ENCODE results near the gene MAPKAPK3.
A peak's percentile ranks its signal among the peaks of the same experiment; 100 is the strongest.

The MAPKAPK3 gene

GRCh38 chr3:50574444-50574831 lies 42.5 kb upstream of the MAPKAPK3 start:
- H3K36me3 ChIP-seq (ENCODE audit: control insufficient read depth in 5 of 5, insufficient read depth in 5 of 5, low read length in 5 of 5), result peaks cover 0 to 70% (median 45%) of the 10 kb centered on the region in 5 donors
- H3K9ac ChIP-seq (ENCODE audit: low read length in 5 of 5), result no peak overlapping the region
- H3K4me3 ChIP-seq (ENCODE audit: low read depth in 1 of 5, low read length in 5 of 5), result no peak overlapping the region
- no peak overlapping the region for H3K27ac ChIP-seq (ENCODE audit: low read depth, low read length)
- H3K27me3 ChIP-seq (ENCODE audit: control insufficient read depth in 5 of 5, insufficient read depth in 4 of 5, low read length in 5 of 5), result no peaks in the 10 kb centered on the region
- peaks cover 2 to 27% (median 19%) of the 10 kb centered on the region in 5 donors for H3K4me1 ChIP-seq (ENCODE audit: control insufficient read depth in 5 of 5, insufficient read depth in 5 of 5, low read length in 5 of 5)
- H3K9me3 ChIP-seq (ENCODE audit: control insufficient read depth in 5 of 5, low read length in 5 of 5), result no peaks in the 10 kb centered on the region

GRCh38 chr3:50575372-50575771 lies 41.6 kb upstream of the MAPKAPK3 start:
- no peaks in the 10 kb centered on the region for H3K9me3 ChIP-seq (ENCODE audit: control insufficient read depth in 5 of 5, low read length in 5 of 5)
- no peak overlapping the region for H3K4me3 ChIP-seq (ENCODE audit: low read depth in 1 of 5, low read length in 5 of 5)
- H3K36me3 ChIP-seq (ENCODE audit: control insufficient read depth in 5 of 5, insufficient read depth in 5 of 5, low read length in 5 of 5), result peaks cover 0 to 80% (median 54%) of the 10 kb centered on the region in 5 donors
- peaks cover 2 to 18% (median 9%) of the 10 kb centered on the region in 5 donors for H3K4me1 ChIP-seq (ENCODE audit: control insufficient read depth in 5 of 5, insufficient read depth in 5 of 5, low read length in 5 of 5)
- H3K27ac ChIP-seq (ENCODE audit: low read depth, low read length), result no peak overlapping the region
- H3K27me3 ChIP-seq (ENCODE audit: control insufficient read depth in 5 of 5, insufficient read depth in 4 of 5, low read length in 5 of 5), result no peaks in the 10 kb centered on the region
- H3K9ac ChIP-seq (ENCODE audit: low read length in 5 of 5), result no peak overlapping the region

GRCh38 chr3:50577348-50577747 lies 39.6 kb upstream of the MAPKAPK3 start:
- Histone ChIP-seq H3K9ac (ENCODE audit: low read length in 5 of 5) (no peak overlapping the region), H3K4me3 (ENCODE audit: low read depth in 1 of 5, low read length in 5 of 5) (no peak overlapping the region), H3K27me3 (ENCODE audit: control insufficient read depth in 5 of 5, insufficient read depth in 4 of 5, low read length in 5 of 5) (no peaks in the 10 kb centered on the region), H3K9me3 (ENCODE audit: control insufficient read depth in 5 of 5, low read length in 5 of 5) (no peaks in the 10 kb centered on the region), H3K36me3 (ENCODE audit: control insufficient read depth in 5 of 5, insufficient read depth in 5 of 5, low read length in 5 of 5) (peaks cover 0 to 89% (median 65%) of the 10 kb centered on the region in 5 donors), H3K4me1 (ENCODE audit: control insufficient read depth in 5 of 5, insufficient read depth in 5 of 5, low read length in 5 of 5) (peaks cover under 1 to 28% (median 16%) of the 10 kb centered on the region in 5 donors), H3K27ac (ENCODE audit: low read depth, low read length) (no peak overlapping the region)

GRCh38 chr3:50580683-50581458 lies 36.1 kb upstream of the MAPKAPK3 start:
- H3K9ac ChIP-seq (ENCODE audit: low read length in 5 of 5), result peak overlapping the region in 1 of 5 donors; percentile 15
- H3K27me3 ChIP-seq (ENCODE audit: control insufficient read depth in 5 of 5, insufficient read depth in 4 of 5, low read length in 5 of 5), result no peaks in the 10 kb centered on the region
- H3K4me3 ChIP-seq (ENCODE audit: low read depth in 1 of 5, low read length in 5 of 5), result no peak overlapping the region
- peaks cover 9 to 53% (median 41%) of the 10 kb centered on the region in 5 donors for H3K4me1 ChIP-seq (ENCODE audit: control insufficient read depth in 5 of 5, insufficient read depth in 5 of 5, low read length in 5 of 5)
- H3K36me3 ChIP-seq (ENCODE audit: control insufficient read depth in 5 of 5, insufficient read depth in 5 of 5, low read length in 5 of 5), result peaks cover 0 to 63% (median 52%) of the 10 kb centered on the region in 5 donors
- no peaks in the 10 kb centered on the region for H3K9me3 ChIP-seq (ENCODE audit: control insufficient read depth in 5 of 5, low read length in 5 of 5)
- H3K27ac ChIP-seq (ENCODE audit: low read depth, low read length), result no peak overlapping the region

GRCh38 chr3:50581459-50581842 lies 35.5 kb upstream of the MAPKAPK3 start:
- Histone ChIP-seq H3K4me3 (ENCODE audit: low read depth in 1 of 5, low read length in 5 of 5) (no peak overlapping the region), H3K9ac (ENCODE audit: low read length in 5 of 5) (no peak overlapping the region), H3K4me1 (ENCODE audit: control insufficient read depth in 5 of 5, insufficient read depth in 5 of 5, low read length in 5 of 5) (peaks cover 9 to 54% (median 41%) of the 10 kb centered on the region in 5 donors), H3K27me3 (ENCODE audit: control insufficient read depth in 5 of 5, insufficient read depth in 4 of 5, low read length in 5 of 5) (no peaks in the 10 kb centered on the region), H3K36me3 (ENCODE audit: control insufficient read depth in 5 of 5, insufficient read depth in 5 of 5, low read length in 5 of 5) (peaks cover 0 to 58% (median 46%) of the 10 kb centered on the region in 5 donors), H3K27ac (ENCODE audit: low read depth, low read length) (peak overlapping the region; percentile 85), H3K9me3 (ENCODE audit: control insufficient read depth in 5 of 5, low read length in 5 of 5) (no peaks in the 10 kb centered on the region)

- no peaks in the 10 kb centered on the region for H3K27me3 ChIP-seq (ENCODE audit: control insufficient read depth in 5 of 5, insufficient read depth in 4 of 5, low read length in 5 of 5)
- no peak overlapping the region for H3K4me3 ChIP-seq (ENCODE audit: low read depth in 1 of 5, low read length in 5 of 5)
- no peak overlapping the region for H3K9ac ChIP-seq (ENCODE audit: low read length in 5 of 5)
- no peaks in the 10 kb centered on the region for H3K9me3 ChIP-seq (ENCODE audit: control insufficient read depth in 5 of 5, low read length in 5 of 5)
- H3K36me3 ChIP-seq (ENCODE audit: control insufficient read depth in 5 of 5, insufficient read depth in 5 of 5, low read length in 5 of 5), result peaks cover 0 to 51% (median 40%) of the 10 kb centered on the region in 5 donors
- H3K4me1 ChIP-seq (ENCODE audit: control insufficient read depth in 5 of 5, insufficient read depth in 5 of 5, low read length in 5 of 5), result peaks cover 9 to 54% (median 41%) of the 10 kb centered on the region in 5 donors
- peak overlapping the region; percentile 85 for H3K27ac ChIP-seq (ENCODE audit: low read depth, low read length)
Measured at GRCh38 chr3:50582083-50582482, 34.9 kb upstream of the MAPKAPK3 start.

GRCh38 chr3:50583897-50584296 lies 33.1 kb upstream of the MAPKAPK3 start:
- H3K4me3 ChIP-seq (ENCODE audit: low read depth in 1 of 5, low read length in 5 of 5), result no peak overlapping the region

GRCh38 chr3:50584391-50584790 lies 32.6 kb upstream of the MAPKAPK3 start:
- peaks cover 9 to 62% (median 41%) of the 10 kb centered on the region in 5 donors for H3K4me1 ChIP-seq (ENCODE audit: control insufficient read depth in 5 of 5, insufficient read depth in 5 of 5, low read length in 5 of 5)
- H3K9ac ChIP-seq (ENCODE audit: low read length in 5 of 5), result peak overlapping the region in 1 of 5 donors; percentile 32
- H3K36me3 ChIP-seq (ENCODE audit: control insufficient read depth in 5 of 5, insufficient read depth in 5 of 5, low read length in 5 of 5), result peaks cover 0 to 30% (median 23%) of the 10 kb centered on the region in 5 donors
- H3K27me3 ChIP-seq (ENCODE audit: control insufficient read depth in 5 of 5, insufficient read depth in 4 of 5, low read length in 5 of 5), result no peaks in the 10 kb centered on the region
- H3K27ac ChIP-seq (ENCODE audit: low read depth, low read length), result peak overlapping the region; percentile 85
- H3K4me3 ChIP-seq (ENCODE audit: low read depth in 1 of 5, low read length in 5 of 5), result no peak overlapping the region
- H3K9me3 ChIP-seq (ENCODE audit: control insufficient read depth in 5 of 5, low read length in 5 of 5), result no peaks in the 10 kb centered on the region

More at GRCh38 chr3:50583897-50584296, 33.1 kb upstream of the MAPKAPK3 start:
- H3K27me3 ChIP-seq (ENCODE audit: control insufficient read depth in 5 of 5, insufficient read depth in 4 of 5, low read length in 5 of 5), result no peaks in the 10 kb centered on the region
- peak overlapping the region in 3 of 5 donors; percentile 14 to 59 (median 45) for H3K9ac ChIP-seq (ENCODE audit: low read length in 5 of 5)
- peaks cover 9 to 60% (median 41%) of the 10 kb centered on the region in 5 donors for H3K4me1 ChIP-seq (ENCODE audit: control insufficient read depth in 5 of 5, insufficient read depth in 5 of 5, low read length in 5 of 5)
- H3K9me3 ChIP-seq (ENCODE audit: control insufficient read depth in 5 of 5, low read length in 5 of 5), result no peaks in the 10 kb centered on the region
- peaks cover 0 to 34% (median 27%) of the 10 kb centered on the region in 5 donors for H3K36me3 ChIP-seq (ENCODE audit: control insufficient read depth in 5 of 5, insufficient read depth in 5 of 5, low read length in 5 of 5)
- H3K27ac ChIP-seq (ENCODE audit: low read depth, low read length), result peak overlapping the region; percentile 85

- Histone ChIP-seq H3K27ac (ENCODE audit: low read depth, low read length) (no peak overlapping the region), H3K9me3 (ENCODE audit: control insufficient read depth in 5 of 5, low read length in 5 of 5) (no peaks in the 10 kb centered on the region), H3K4me1 (ENCODE audit: control insufficient read depth in 5 of 5, insufficient read depth in 5 of 5, low read length in 5 of 5) (peaks cover 13 to 61% (median 43%) of the 10 kb centered on the region in 5 donors)
Measured at GRCh38 chr3:50585919-50586762, 30.8 kb upstream of the MAPKAPK3 start.

GRCh38 chr3:50586763-50587070 lies 30.2 kb upstream of the MAPKAPK3 start:
- H3K36me3 ChIP-seq (ENCODE audit: control insufficient read depth in 5 of 5, insufficient read depth in 5 of 5, low read length in 5 of 5), result peaks cover 0 to 12% (median 2%) of the 10 kb centered on the region in 5 donors
- no peaks in the 10 kb centered on the region for H3K9me3 ChIP-seq (ENCODE audit: control insufficient read depth in 5 of 5, low read length in 5 of 5)
- no peak overlapping the region for H3K9ac ChIP-seq (ENCODE audit: low read length in 5 of 5)
- no peak overlapping the region for H3K4me3 ChIP-seq (ENCODE audit: low read depth in 1 of 5, low read length in 5 of 5)
- H3K4me1 ChIP-seq (ENCODE audit: control insufficient read depth in 5 of 5, insufficient read depth in 5 of 5, low read length in 5 of 5), result peaks cover 13 to 61% (median 40%) of the 10 kb centered on the region in 5 donors
- H3K27ac ChIP-seq (ENCODE audit: low read depth, low read length), result no peak overlapping the region
- no peaks in the 10 kb centered on the region for H3K27me3 ChIP-seq (ENCODE audit: control insufficient read depth in 5 of 5, insufficient read depth in 4 of 5, low read length in 5 of 5)

More at GRCh38 chr3:50585919-50586762, 30.8 kb upstream of the MAPKAPK3 start:
- H3K27me3 ChIP-seq (ENCODE audit: control insufficient read depth in 5 of 5, insufficient read depth in 4 of 5, low read length in 5 of 5), result no peaks in the 10 kb centered on the region
- H3K36me3 ChIP-seq (ENCODE audit: control insufficient read depth in 5 of 5, insufficient read depth in 5 of 5, low read length in 5 of 5), result peaks cover 0 to 18% (median 6%) of the 10 kb centered on the region in 5 donors
- H3K4me3 ChIP-seq (ENCODE audit: low read depth in 1 of 5, low read length in 5 of 5), result no peak overlapping the region
- no peak overlapping the region for H3K9ac ChIP-seq (ENCODE audit: low read length in 5 of 5)

Measured in subcutaneous abdominal adipose tissue (tissue), 5 donors.